A673 (cell line): ENCODE measurements around the gene FBN1. TPM values are rescaled to one million over a fixed set of nuclear protein-coding genes. Genes with fewer than 3 reads are reported as not detected.

ENCODE experiments used
- BruUV-seq: library from RNA; stranded (reverse); fragments of 400-500 nt; replicated peaks from 2 replicates; lab custom pipeline; 2021; lab: Mats Ljungman, UMichigan
- CTCF ChIA-PET: fragments of 300-600 bp; sonication (Branson Sonifier 250); formaldehyde crosslinking; loops from one replicate; lab custom pipeline; 2022; ENCODE audit warnings: antibody characterized with exemption; lab: Charles Lee
- POLR2A ChIA-PET: fragments of 300-600 bp; sonication (Branson Sonifier 250); formaldehyde crosslinking; loops from one replicate; lab custom pipeline; 2022; ENCODE audit warnings: antibody characterized with exemption; ENCODE audit not compliant: low non-redundant PET; lab: Charles Lee
- DNase-seq: peaks from one replicate; pipeline ENCODE4 v3.0.0-alpha.2; 2015; ENCODE audit warnings: low spot score
- H3K27ac ChIP-seq: fragments of 200-600 bp; sonication (generic); 2 replicates; pipeline ENCODE4 v1.5.1; 2016; ENCODE audit warnings: mixed run types, low read depth, mild to moderate bottlenecking, mixed read lengths, antibody characterized with exemption, low read length; ENCODE audit not compliant: poor library complexity, severe bottlenecking
- H3K27me3 ChIP-seq: fragments of 200-600 bp; sonication (generic); replicated peaks from 2 replicates; pipeline ENCODE4 v1.6.1; 2017; ENCODE audit warnings: mixed run types, low read depth, mild to moderate bottlenecking, mixed read lengths, antibody characterized with exemption, low read length; ENCODE audit not compliant: insufficient read depth, poor library complexity
- H3K36me3 ChIP-seq: fragments of 200-600 bp; sonication (generic); 2 replicates; pipeline ENCODE4 v1.6.1; 2016; ENCODE audit warnings: mixed run types, mild to moderate bottlenecking, mixed read lengths, antibody characterized with exemption, low read length; ENCODE audit not compliant: insufficient read depth, poor library complexity, severe bottlenecking
- H3K4me1 ChIP-seq: fragments of 200-600 bp; sonication (generic); 2 replicates; pipeline ENCODE4 v1.6.1; 2017; ENCODE audit warnings: mixed run types, mild to moderate bottlenecking, mixed read lengths, antibody characterized with exemption, low read length; ENCODE audit not compliant: insufficient read depth, poor library complexity, severe bottlenecking
- H3K4me3 ChIP-seq: fragments of 200-600 bp; sonication (generic); 2 replicates; pipeline ENCODE4 v1.5.1; 2016; ENCODE audit warnings: low read depth, mixed run types, mild to moderate bottlenecking, mixed read lengths, low read length; ENCODE audit not compliant: poor library complexity, severe bottlenecking
- H3K9me3 ChIP-seq: fragments of 200-600 bp; sonication (generic); 2 replicates; pipeline ENCODE4 v1.6.1; 2016; ENCODE audit warnings: mixed run types, low read depth, mild to moderate bottlenecking, mixed read lengths, antibody characterized with exemption, low read length; ENCODE audit not compliant: poor library complexity, severe bottlenecking
- EZH2 ChIP-seq: fragments of 200-600 bp; sonication (generic); IDR thresholded peaks from 2 replicates; pipeline ENCODE4 v1.6.1; 2017; ENCODE audit warnings: borderline replicate concordance, low read depth, mild to moderate bottlenecking, mixed read lengths, antibody characterized with exemption, low read length; ENCODE audit not compliant: poor library complexity, severe bottlenecking
- intact Hi-C: fragments of 100-400 bp; cut with micrococcal nuclease; formaldehyde crosslinking; loops from one replicate; pipeline ENCODE4 v1.10.0; 2022; ENCODE audit not compliant: unreplicated experiment
- total RNA-seq: library from RNA; stranded (reverse); gene quantifications from 2 replicates; pipeline ENCODE4 v1.2.3, GENCODE V29; 2021
- TF ChIP-seq, protein P1 (sequence below): fragments of 300-800, 200-600 bp; sonication (generic); conservative IDR thresholded peaks from 2 replicates; pipeline ENCODE4 v1.5.1; 2017; ENCODE audit warnings: low read depth, mild to moderate bottlenecking, antibody characterized with exemption, low read length, moderate library complexity, mixed read lengths

FBN1 gene
- total RNA-seq, 1 experiment from 2014 or later: 25.4 TPM

- intact Hi-C loops: no loop called here
- Histone ChIP-seq H3K36me3 (no peaks in the 10 kb centered on the region), H3K4me1 (peaks cover 7% of the 10 kb centered on the region), H3K4me3 (no peak overlapping the region), H3K27ac (no peak overlapping the region), H3K9me3 (no peaks in the 10 kb centered on the region), H3K27me3 (no peaks in the 10 kb centered on the region)
- no peak for DNase-seq
- TF ChIP-seq, protein P1, sequence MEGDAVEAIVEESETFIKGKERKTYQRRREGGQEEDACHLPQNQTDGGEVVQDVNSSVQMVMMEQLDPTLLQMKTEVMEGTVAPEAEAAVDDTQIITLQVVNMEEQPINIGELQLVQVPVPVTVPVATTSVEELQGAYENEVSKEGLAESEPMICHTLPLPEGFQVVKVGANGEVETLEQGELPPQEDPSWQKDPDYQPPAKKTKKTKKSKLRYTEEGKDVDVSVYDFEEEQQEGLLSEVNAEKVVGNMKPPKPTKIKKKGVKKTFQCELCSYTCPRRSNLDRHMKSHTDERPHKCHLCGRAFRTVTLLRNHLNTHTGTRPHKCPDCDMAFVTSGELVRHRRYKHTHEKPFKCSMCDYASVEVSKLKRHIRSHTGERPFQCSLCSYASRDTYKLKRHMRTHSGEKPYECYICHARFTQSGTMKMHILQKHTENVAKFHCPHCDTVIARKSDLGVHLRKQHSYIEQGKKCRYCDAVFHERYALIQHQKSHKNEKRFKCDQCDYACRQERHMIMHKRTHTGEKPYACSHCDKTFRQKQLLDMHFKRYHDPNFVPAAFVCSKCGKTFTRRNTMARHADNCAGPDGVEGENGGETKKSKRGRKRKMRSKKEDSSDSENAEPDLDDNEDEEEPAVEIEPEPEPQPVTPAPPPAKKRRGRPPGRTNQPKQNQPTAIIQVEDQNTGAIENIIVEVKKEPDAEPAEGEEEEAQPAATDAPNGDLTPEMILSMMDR: no peak
- no peak for TF ChIP-seq EZH2
- ChIA-PET POLR2A (no interaction called here), CTCF (no interaction called here)
- BruUV-seq: no TSS peak
Observed at GRCh38 chr15:48470096-48470495, 175.4 kb downstream of the FBN1 start.

DNA sequence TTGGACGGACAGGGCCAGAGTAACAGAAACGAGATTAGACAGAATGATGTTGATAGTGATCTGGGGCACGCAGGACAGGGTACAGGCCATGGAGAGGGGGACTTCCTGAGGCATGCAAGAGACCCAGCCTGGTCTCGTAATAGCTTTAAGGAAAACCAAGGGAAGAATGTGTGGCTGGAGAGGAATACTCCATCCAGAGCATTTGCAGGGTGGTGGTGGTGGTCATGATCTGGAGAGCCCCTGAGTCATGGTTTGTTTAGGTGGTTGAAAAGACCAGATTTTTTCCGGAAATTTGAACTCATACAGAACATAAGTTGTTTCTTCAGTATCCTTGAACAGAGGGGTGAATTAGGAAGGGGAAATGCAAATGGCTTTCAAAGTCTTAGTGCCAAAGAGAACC, 175.8 kb downstream of the FBN1 start:
- POLR2A ChIA-PET: no interaction called here

GRCh38 chr15:48469271-48469670, 176.2 kb downstream of the FBN1 start:
- H3K9me3 ChIP-seq: no peaks in the 10 kb centered on the region
- BruUV-seq: no TSS peak
- POLR2A ChIA-PET: no interaction called here
- H3K27ac ChIP-seq: no peak overlapping the region
- CTCF ChIA-PET: no interaction called here
- intact Hi-C loops: no loop called here
- H3K4me3 ChIP-seq: no peak overlapping the region
- H3K36me3 ChIP-seq: no peaks in the 10 kb centered on the region
- DNase-seq: no peak
- H3K27me3 ChIP-seq: no peaks in the 10 kb centered on the region
- peaks cover 7% of the 10 kb centered on the region for H3K4me1 ChIP-seq
- no peak for TF ChIP-seq EZH2
- TF ChIP-seq, protein P1: no peak

More for the DNA sequence above, 175.8 kb downstream of the FBN1 start:
- Histone ChIP-seq H3K4me1 (peaks cover 7% of the 10 kb centered on the region), H3K27me3 (no peaks in the 10 kb centered on the region), H3K9me3 (no peaks in the 10 kb centered on the region), H3K27ac (no peak overlapping the region), H3K36me3 (no peaks in the 10 kb centered on the region), H3K4me3 (no peak overlapping the region)
- CTCF ChIA-PET: no interaction called here
- no TSS peak for BruUV-seq
- intact Hi-C loops: no loop called here
- no peak for TF ChIP-seq EZH2
- TF ChIP-seq, protein P1: no peak
- DNase-seq: no peak
